BLaER1 treated with 17β-estradiol and CSF1 and Interleukin-3, amounts not matched to agents 10 nM and 100 nM (cell line): ENCODE measurements around the gene EHD4.
A peak's percentile ranks its signal among the peaks of the same experiment; 100 is the strongest.

Source experiments
- H3K27ac ChIP-seq, 11 experiments: shearing (Covaris generic); formaldehyde crosslinking; 2 replicates each; pipeline ENCODE4 v1.8.1; 2022
- H3K27me3 ChIP-seq, 11 experiments: shearing (Covaris generic); formaldehyde crosslinking; 2 replicates each; pipeline ENCODE4 v1.8.1; 2022
- H3K36me3 ChIP-seq, 11 experiments: shearing (Covaris generic); formaldehyde crosslinking; 2 replicates each; pipeline ENCODE4 v1.8.1; 2022
- H3K4me1 ChIP-seq, 10 experiments: shearing (Covaris generic); formaldehyde crosslinking; 2 replicates each; pipeline ENCODE4 v1.8.1; 2022
- H3K4me2 ChIP-seq, 11 experiments: shearing (Covaris generic); formaldehyde crosslinking; 2 replicates each; pipeline ENCODE4 v1.8.1; 2022
- H3K4me3 ChIP-seq, 10 experiments: shearing (Covaris generic); formaldehyde crosslinking; 2 replicates each; pipeline ENCODE4 v1.8.1; 2022
- H3K9ac ChIP-seq, 11 experiments: shearing (Covaris generic); formaldehyde crosslinking; 2 replicates each; pipeline ENCODE4 v1.8.1; 2022
- H3K9me3 ChIP-seq, 11 experiments: shearing (Covaris generic); formaldehyde crosslinking; replicated peaks in 1 of 11; 2 replicates each; pipeline ENCODE4 v1.8.1; 2022
- H4K20me1 ChIP-seq, 11 experiments: shearing (Covaris generic); formaldehyde crosslinking; 2 replicates each; pipeline ENCODE4 v1.8.1; 2022
- Cebpa-rat ChIP-seq, 11 experiments: shearing (Covaris generic); IDR thresholded peaks; 2 replicates each; pipeline ENCODE4 v1.8.1; 2022

The EHD4 gene

DNA sequence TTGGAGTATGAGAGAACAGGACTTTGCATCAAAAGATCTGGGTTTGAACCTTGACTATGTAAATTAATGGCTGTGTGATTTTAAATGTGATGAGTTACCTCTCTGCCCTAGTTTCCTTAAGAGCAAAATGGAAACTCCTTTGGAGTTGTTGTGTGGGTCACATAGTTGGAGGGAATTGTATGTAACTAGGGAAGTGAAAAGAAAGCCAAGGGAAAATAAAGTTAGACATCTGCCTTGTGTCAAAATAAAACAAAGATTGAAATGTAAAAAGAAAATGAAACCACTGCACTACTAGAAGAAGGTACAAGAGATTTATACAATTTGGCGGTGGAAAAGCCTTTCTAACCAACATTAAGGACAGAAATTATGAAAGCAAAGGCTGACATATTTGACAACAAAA lies 1.7 kb upstream of the EHD4 start:
- Histone ChIP-seq H3K4me2 (no peak overlapping the region), H4K20me1 (peaks cover 0 to 7% (median 0%) of the 10 kb centered on the region in 11 experiments; a peak in 6 of 22 replicates), H3K27me3 (no peaks in the 10 kb centered on the region), H3K36me3 (no peaks in the 10 kb centered on the region), H3K27ac (no peak overlapping the region), H3K4me1 (peaks cover 30 to 35% (median 32%) of the 10 kb centered on the region in 10 experiments), H3K9me3 (no peaks in the 10 kb centered on the region), H3K4me3 (no peak overlapping the region), H3K9ac (no peak overlapping the region)
- no peak for TF ChIP-seq Cebpa-rat (IDR thresholded peaks at IDR 0.05)

DNA sequence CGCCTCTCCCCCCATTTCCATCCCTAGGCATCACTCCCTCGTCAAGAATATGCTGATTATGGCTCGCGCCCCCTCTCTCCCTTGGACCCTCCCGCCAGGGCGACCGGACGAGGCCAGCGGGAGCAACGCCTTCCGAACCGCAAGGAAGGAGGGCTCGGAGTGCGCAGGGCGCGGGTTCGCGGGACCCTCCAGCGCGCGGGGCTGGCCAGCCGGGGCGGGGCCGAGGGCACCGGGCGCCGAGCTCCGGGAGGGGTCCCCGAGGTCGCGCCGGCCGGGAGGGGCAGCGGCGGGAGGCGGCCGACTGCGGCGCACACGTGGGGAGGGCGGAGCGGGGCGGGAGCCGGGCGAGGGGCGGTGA lies 483 bp downstream of the EHD4 start:
- Histone ChIP-seq H3K36me3 (no peaks in the 10 kb centered on the region), H3K4me3 (peak overlapping the region; percentile 76 to 96 (median 89)), H4K20me1 (peaks cover 0 to 7% (median 0%) of the 10 kb centered on the region in 11 experiments; a peak in 6 of 22 replicates), H3K4me1 (peaks cover 49 to 55% (median 53%) of the 10 kb centered on the region in 10 experiments), H3K27ac (peak overlapping the region; percentile 62 to 79 (median 71)), H3K4me2 (peak overlapping the region; percentile 77 to 99 (median 94)), H3K27me3 (no peaks in the 10 kb centered on the region), H3K9me3 (no peaks in the 10 kb centered on the region), H3K9ac (peak overlapping the region; percentile 72 to 85 (median 84))
- no peak for TF ChIP-seq Cebpa-rat (IDR thresholded peaks at IDR 0.05)

DNA sequence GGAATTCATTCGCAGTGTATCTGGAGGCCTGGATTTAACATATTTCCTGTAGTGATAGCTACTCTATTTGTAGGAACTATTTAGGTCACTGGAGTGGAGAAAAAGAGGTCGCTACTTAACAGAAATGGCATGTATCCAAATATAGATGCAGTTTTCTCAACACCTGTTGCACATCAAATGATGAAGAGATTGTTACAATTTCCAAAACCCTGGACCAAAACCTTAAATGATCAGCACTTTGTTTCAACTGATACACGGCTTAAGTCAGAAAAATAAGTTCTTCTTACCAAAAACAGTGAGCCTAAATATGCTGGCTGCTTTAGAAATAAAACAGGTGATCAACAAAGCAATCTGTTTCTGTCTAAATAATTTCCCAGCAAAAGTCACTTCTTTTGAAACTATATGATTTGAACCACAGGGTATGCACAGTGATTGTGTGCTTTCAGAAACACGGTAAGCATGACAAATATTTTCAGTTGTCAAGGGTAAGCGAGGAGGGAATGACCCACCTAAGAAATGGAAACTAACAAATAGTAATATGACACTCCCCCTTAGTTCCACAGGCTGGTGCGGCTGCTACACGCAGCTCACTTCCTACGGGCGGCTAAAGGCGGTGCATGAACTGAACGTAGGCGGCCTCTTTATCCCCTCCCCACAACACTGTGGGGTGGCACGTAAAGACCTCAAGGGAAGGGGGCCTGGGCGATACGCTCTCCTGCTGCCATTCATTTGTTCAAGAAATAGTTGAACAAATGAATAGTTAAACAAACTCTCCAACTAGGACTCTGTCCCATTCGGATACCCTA lies 1.1 kb downstream of the EHD4 start:
- H3K4me2 ChIP-seq, result peak overlapping the region; percentile 77 to 99 (median 94)

DNA sequence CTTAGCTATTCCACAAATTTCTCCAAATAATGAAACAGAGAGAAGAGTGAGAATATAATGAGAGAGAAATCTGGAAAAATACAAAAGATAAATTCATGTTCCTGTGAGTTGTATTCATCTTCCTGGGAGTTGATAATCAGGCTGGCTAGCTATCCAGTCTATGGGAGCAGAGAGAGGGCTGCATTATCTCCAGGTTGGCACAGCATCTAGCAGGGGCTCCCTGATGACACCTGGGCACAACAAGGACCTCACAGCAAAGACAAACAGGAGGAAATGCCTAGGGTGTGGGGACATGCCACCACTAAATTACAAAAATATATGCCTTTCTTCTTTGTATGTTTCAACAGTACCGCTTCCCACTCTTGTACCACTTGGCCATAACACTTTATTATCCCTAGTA lies 1.9 kb downstream of the EHD4 start:
- H3K27me3 ChIP-seq, result no peaks in the 10 kb centered on the region
- peak overlapping the region; percentile 77 to 99 (median 94) for H3K4me2 ChIP-seq
- H3K4me3 ChIP-seq, result peak overlapping the region; percentile 76 to 96 (median 89); a peak in 17 of 20 replicates
- no peak for TF ChIP-seq Cebpa-rat (IDR thresholded peaks at IDR 0.05)
- peaks cover 63 to 70% (median 67%) of the 10 kb centered on the region in 10 experiments for H3K4me1 ChIP-seq
- 0 out of 22 replicates have a peak, but pooled peaks cover 0 to under 1% (median 0%) of the 10 kb centered on the region in 11 experiments for H3K36me3 ChIP-seq
- peak overlapping the region in 5 of 11 experiments; percentile 23 to 84 (median 31); a peak in 7 of 22 replicates for H3K9ac ChIP-seq
- peaks cover 0 to 7% (median 0%) of the 10 kb centered on the region in 11 experiments; a peak in 6 of 22 replicates for H4K20me1 ChIP-seq
- peak overlapping the region in 8 of 11 experiments; percentile 70 to 97 (median 90); a peak in 9 of 22 replicates for H3K27ac ChIP-seq
- no peaks in the 10 kb centered on the region for H3K9me3 ChIP-seq

More for the DNA sequence above, 1.1 kb downstream of the EHD4 start:
- H3K4me3 ChIP-seq, result peak overlapping the region; percentile 76 to 96 (median 89)
- peaks cover 0 to 7% (median 0%) of the 10 kb centered on the region in 11 experiments; a peak in 6 of 22 replicates for H4K20me1 ChIP-seq
- no peaks in the 10 kb centered on the region for H3K36me3 ChIP-seq
- H3K9me3 ChIP-seq, result no peaks in the 10 kb centered on the region
- H3K9ac ChIP-seq, result peak overlapping the region; percentile 72 to 85 (median 84)
- peaks cover 55 to 61% (median 59%) of the 10 kb centered on the region in 10 experiments for H3K4me1 ChIP-seq
- no peak for TF ChIP-seq Cebpa-rat (IDR thresholded peaks at IDR 0.05)
- H3K27me3 ChIP-seq, result no peaks in the 10 kb centered on the region
- H3K27ac ChIP-seq, result peak overlapping the region; percentile 62 to 96 (median 71); a peak in 21 of 22 replicates

DNA sequence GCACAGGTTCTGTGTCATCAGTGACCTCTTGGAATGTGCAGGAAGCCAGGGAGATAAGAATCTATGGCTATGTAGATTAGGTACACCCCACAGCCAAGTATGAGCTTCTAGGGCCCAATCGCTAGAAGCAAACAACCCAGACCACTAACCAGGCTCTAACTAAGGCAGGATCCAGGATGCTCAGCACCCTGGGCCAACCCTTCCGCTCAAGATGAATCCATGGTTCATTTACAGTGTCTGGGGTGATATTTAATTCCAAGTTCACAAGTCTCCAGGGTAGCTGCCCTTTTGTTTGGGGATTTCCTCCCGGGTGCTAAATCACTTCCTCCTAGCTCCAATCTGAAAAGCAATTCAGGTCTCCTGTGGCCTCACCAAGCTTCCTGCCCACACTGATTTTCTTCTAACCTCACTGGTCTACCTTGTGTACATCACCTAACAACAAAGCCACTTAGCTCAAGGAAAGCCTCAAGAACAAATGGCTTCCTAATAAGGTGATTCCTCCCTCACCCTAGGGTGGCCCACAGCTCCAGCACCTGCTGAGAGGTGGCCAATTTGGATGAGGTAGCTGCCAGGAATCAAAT lies 2.4 kb downstream of the EHD4 start:
- 0 out of 22 replicates have a peak, but pooled peaks cover 0 to 3% (median 0%) of the 10 kb centered on the region in 11 experiments for H3K36me3 ChIP-seq
- H3K27me3 ChIP-seq, result no peaks in the 10 kb centered on the region
- no peak for TF ChIP-seq Cebpa-rat (IDR thresholded peaks at IDR 0.05)
- peak overlapping the region in 9 of 11 experiments; percentile 23 to 84 (median 40); a peak in 14 of 22 replicates for H3K9ac ChIP-seq
- peak overlapping the region; percentile 77 to 99 (median 94) for H3K4me2 ChIP-seq
- H3K4me1 ChIP-seq, result peaks cover 69 to 75% (median 71%) of the 10 kb centered on the region in 10 experiments
- peaks cover 0 to 7% (median 0%) of the 10 kb centered on the region in 11 experiments; a peak in 6 of 22 replicates for H4K20me1 ChIP-seq
- H3K4me3 ChIP-seq, result peak overlapping the region in 9 of 10 experiments; percentile 22 to 96 (median 83); a peak in 15 of 20 replicates
- no peaks in the 10 kb centered on the region for H3K9me3 ChIP-seq
- H3K27ac ChIP-seq, result peak overlapping the region; percentile 3 to 97 (median 90); a peak in 19 of 22 replicates

DNA sequence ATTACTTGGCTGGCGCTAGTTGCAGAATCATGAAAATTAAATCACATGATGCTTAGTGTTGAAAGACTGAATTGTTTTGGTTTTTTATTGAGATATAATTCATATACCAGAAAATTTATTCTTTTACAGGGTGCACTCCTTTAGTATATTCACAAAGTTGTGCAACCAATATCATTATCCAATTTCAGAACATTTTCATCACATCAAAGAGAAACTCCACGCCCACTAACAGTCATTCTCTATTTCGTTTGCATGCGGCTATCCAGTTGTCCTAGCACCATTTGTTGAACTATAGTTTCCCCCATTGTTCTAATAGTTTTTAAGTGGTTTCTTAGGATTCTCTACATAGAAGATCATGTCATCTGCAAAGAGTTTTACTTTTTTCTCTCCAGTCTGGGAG lies 3.7 kb downstream of the EHD4 start:
- peak overlapping the region in 8 of 11 experiments; percentile 5 to 83 (median 76); a peak in 7 of 22 replicates for H3K9ac ChIP-seq
- no peaks in the 10 kb centered on the region for H3K9me3 ChIP-seq
- H3K4me2 ChIP-seq, result peak overlapping the region; percentile 77 to 99 (median 94)
- 0 out of 22 replicates have a peak, but pooled peaks cover 0 to 3% (median 0%) of the 10 kb centered on the region in 11 experiments for H3K36me3 ChIP-seq
- peak overlapping the region in 4 of 10 experiments; percentile 22 to 95 (median 54); a peak in 5 of 20 replicates for H3K4me3 ChIP-seq
- no peak for TF ChIP-seq Cebpa-rat (IDR thresholded peaks at IDR 0.05)
- H4K20me1 ChIP-seq, result peaks cover 0 to 7% (median 0%) of the 10 kb centered on the region in 11 experiments; a peak in 6 of 22 replicates
- H3K27me3 ChIP-seq, result no peaks in the 10 kb centered on the region
- H3K27ac ChIP-seq, result peak overlapping the region; percentile 40 to 97 (median 90); a peak in 20 of 22 replicates
- peaks cover 71 to 83% (median 75%) of the 10 kb centered on the region in 10 experiments for H3K4me1 ChIP-seq

DNA sequence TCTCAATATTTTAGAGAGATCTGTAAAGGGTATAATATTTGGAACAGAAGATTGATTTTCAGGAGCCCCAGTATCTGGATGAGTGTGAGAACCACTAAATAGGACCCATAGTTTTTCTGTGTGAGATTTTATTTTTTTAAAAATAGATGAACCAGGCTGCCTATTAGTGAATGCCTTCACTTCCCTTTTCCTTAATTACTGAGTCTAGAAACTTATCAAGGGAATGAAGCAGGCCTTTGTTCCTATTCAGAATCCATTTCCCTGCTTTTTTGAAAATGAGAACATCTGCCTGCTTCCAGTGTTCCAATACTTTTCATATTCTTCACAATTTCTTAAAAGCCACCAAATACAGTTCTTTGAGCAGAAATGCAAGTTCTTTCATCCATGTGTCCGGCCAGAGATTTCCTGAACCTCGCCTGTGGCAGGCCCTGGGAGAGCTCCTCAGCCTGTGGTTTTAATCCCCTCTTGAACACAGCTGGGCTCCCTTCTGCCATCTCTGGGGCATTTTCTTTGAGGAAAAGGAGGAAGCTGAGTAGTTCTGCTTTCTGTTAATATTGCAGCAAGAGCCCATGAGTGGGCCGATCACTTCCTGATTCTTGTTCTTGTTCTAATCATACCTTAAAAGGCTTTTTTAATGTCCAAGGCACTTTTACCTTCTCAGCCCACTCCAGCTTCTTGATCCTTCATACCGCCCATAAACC lies 4.7 kb downstream of the EHD4 start:
- Histone ChIP-seq H3K9me3 (peaks cover 0 to 8% (median under 1%) of the 10 kb centered on the region in 11 experiments; a peak in 12 of 22 replicates), H3K9ac (peak overlapping the region; percentile 58 to 83 (median 76); a peak in 21 of 22 replicates), H3K27me3 (no peaks in the 10 kb centered on the region), H3K4me1 (peaks cover 65 to 76% (median 68%) of the 10 kb centered on the region in 10 experiments), H4K20me1 (peaks cover 0 to 7% (median 0%) of the 10 kb centered on the region in 11 experiments; a peak in 6 of 22 replicates), H3K4me2 (peak overlapping the region; percentile 77 to 99 (median 94)), H3K36me3 (peaks cover 0 to 3% (median 0%) of the 10 kb centered on the region in 11 experiments; a peak in 4 of 22 replicates), H3K27ac (peak overlapping the region; percentile 73 to 97 (median 90); a peak in 21 of 22 replicates), H3K4me3 (peak overlapping the region; percentile 4 to 78 (median 42); a peak in 17 of 20 replicates)
- peak; percentile 75 to 96 (median 92); a peak in 21 of 22 replicates for TF ChIP-seq Cebpa-rat (IDR thresholded peaks at IDR 0.05)
